BLaER1 (cell line): ENCODE data around the gene VTN.
"Not testable (repeated sequence)": the region's sequence is repeated elsewhere in the genome, so short reads cannot be mapped to it uniquely, and the experiment has no call there.

ENCODE experiments used
- H3K27ac ChIP-seq: shearing (Covaris generic); formaldehyde crosslinking; 2 replicates; pipeline ENCODE4 v1.8.1; 2022
- H3K27me3 ChIP-seq: shearing (Covaris generic); formaldehyde crosslinking; 2 replicates; pipeline ENCODE4 v1.8.1; 2022
- H3K36me3 ChIP-seq: shearing (Covaris generic); formaldehyde crosslinking; 2 replicates; pipeline ENCODE4 v1.8.1; 2022
- H3K4me1 ChIP-seq: shearing (Covaris generic); formaldehyde crosslinking; 2 replicates; pipeline ENCODE4 v1.8.1; 2022
- H3K4me2 ChIP-seq: shearing (Covaris generic); formaldehyde crosslinking; 2 replicates; pipeline ENCODE4 v1.8.1; 2022
- H3K4me3 ChIP-seq: shearing (Covaris generic); formaldehyde crosslinking; 2 replicates; pipeline ENCODE4 v1.8.1; 2022
- H3K9ac ChIP-seq: shearing (Covaris generic); formaldehyde crosslinking; 2 replicates; pipeline ENCODE4 v1.8.1; 2022
- H3K9me3 ChIP-seq: shearing (Covaris generic); formaldehyde crosslinking; 2 replicates; pipeline ENCODE4 v1.8.1; 2022
- H4K20me1 ChIP-seq: shearing (Covaris generic); formaldehyde crosslinking; 2 replicates; pipeline ENCODE4 v1.8.1; 2022
- Cebpa-rat ChIP-seq: shearing (Covaris generic); IDR thresholded peaks from 2 replicates; pipeline ENCODE4 v1.8.1; 2022

Gene VTN

DNA sequence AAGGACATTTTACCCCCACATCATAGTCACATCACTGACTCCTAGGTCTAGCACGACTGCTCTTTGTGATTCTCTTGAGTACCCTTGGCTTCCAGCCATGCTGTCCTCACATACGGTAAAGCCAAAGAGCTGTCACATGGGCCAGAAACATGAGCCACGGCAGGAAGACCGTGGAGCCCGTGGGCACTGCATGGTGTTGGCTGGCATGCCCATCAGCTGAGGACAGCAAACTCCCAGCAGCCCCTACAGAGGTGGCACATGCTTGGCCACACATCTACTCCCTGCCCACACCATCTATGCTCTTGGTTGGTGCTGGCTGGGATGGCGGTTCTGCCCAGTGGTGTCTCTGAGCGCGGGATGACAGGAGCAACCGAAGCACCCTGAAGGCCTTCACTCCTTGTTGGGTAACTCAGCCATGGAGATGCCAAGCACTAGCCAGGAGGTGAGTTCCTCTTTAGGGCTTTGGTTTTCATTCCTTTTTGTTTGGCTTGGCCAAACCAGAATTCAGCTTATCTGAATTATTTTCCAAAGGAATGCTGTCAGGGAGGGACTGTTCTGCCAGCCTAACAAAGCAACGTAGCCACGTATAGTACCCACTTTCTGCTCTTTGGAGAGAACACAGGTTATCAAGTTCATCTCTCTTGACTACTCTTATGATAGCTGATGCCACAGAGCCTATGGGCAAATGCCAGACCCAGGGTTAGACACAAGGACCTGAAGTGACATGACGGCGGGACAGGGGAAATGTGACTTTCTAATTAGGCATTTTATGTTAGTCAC is 24.5 kb downstream of the VTN start:
- H3K4me3 ChIP-seq, result no peak overlapping the region
- no peak overlapping the region for H3K27ac ChIP-seq
- peaks cover 38% of the 10 kb centered on the region for H4K20me1 ChIP-seq
- no peak overlapping the region for H3K9ac ChIP-seq
- peaks cover 99% of the 10 kb centered on the region for H3K36me3 ChIP-seq
- no peak for TF ChIP-seq Cebpa-rat
- no peak overlapping the region for H3K4me2 ChIP-seq
- no peaks in the 10 kb centered on the region for H3K9me3 ChIP-seq
- no peaks in the 10 kb centered on the region for H3K27me3 ChIP-seq
- H3K4me1 ChIP-seq, result no peaks in the 10 kb centered on the region

- no peak overlapping the region for H3K27ac ChIP-seq
- no peaks in the 10 kb centered on the region for H3K4me1 ChIP-seq
- peaks cover 42% of the 10 kb centered on the region for H4K20me1 ChIP-seq
- no peaks in the 10 kb centered on the region for H3K27me3 ChIP-seq
- no peaks in the 10 kb centered on the region for H3K9me3 ChIP-seq
- no peak overlapping the region for H3K4me2 ChIP-seq
- no peak for TF ChIP-seq Cebpa-rat
- H3K4me3 ChIP-seq, result no peak overlapping the region
- H3K36me3 ChIP-seq, result peaks cover 99% of the 10 kb centered on the region
- H3K9ac ChIP-seq, result no peak overlapping the region
Observed at GRCh38 chr17:28344435-28344901, 25.6 kb downstream of the VTN start.

DNA sequence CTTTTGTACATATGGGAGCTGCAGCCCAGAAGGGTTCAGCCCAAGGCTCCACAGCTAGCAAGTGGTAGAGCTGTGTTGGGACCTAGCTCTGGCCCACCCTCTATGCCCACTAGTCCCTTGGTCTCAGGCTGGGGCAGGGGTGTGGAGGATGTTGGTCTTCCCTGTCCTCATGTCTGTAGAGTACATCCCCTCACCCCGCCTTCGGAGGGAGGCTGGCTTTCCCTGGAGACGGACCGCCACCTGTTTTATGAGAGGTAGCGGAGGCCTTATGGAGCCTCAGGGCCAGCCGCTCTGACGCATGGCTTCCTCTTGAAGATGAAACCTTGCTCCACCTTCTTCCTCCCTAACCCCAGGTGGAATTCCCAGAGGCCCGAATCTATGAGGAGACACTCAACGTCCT is 26.1 kb downstream of the VTN start:
- peaks cover 46% of the 10 kb centered on the region for H4K20me1 ChIP-seq
- H3K27ac ChIP-seq, result no peak overlapping the region
- H3K4me3 ChIP-seq, result no peak overlapping the region
- H3K27me3 ChIP-seq, result no peaks in the 10 kb centered on the region
- TF ChIP-seq Cebpa-rat, result no peak
- H3K4me2 ChIP-seq, result no peak overlapping the region
- peaks cover 99% of the 10 kb centered on the region for H3K36me3 ChIP-seq
- no peaks in the 10 kb centered on the region for H3K4me1 ChIP-seq
- no peak overlapping the region for H3K9ac ChIP-seq
- no peaks in the 10 kb centered on the region for H3K9me3 ChIP-seq

- H3K9ac ChIP-seq, result no peak overlapping the region
- H3K36me3 ChIP-seq, result peaks cover 96% of the 10 kb centered on the region
- H3K4me3 ChIP-seq, result no peak overlapping the region
- peaks cover 51% of the 10 kb centered on the region for H4K20me1 ChIP-seq
- no peaks in the 10 kb centered on the region for H3K4me1 ChIP-seq
- no peaks in the 10 kb centered on the region for H3K27me3 ChIP-seq
- no peak overlapping the region for H3K27ac ChIP-seq
- H3K4me2 ChIP-seq, result no peak overlapping the region
- TF ChIP-seq Cebpa-rat, result no peak
- H3K9me3 ChIP-seq, result no peaks in the 10 kb centered on the region
Observed at GRCh38 chr17:28343491-28343932, 26.6 kb downstream of the VTN start.

GRCh38 chr17:28342313-28342712 is 27.8 kb downstream of the VTN start:
- Histone ChIP-seq H3K27ac (no peak overlapping the region), H3K36me3 (peaks cover 88% of the 10 kb centered on the region), H3K9ac (no peak overlapping the region), H3K27me3 (no peaks in the 10 kb centered on the region), H3K4me2 (no peak overlapping the region), H3K4me3 (no peak overlapping the region), H4K20me1 (peaks cover 54% of the 10 kb centered on the region), H3K9me3 (no peaks in the 10 kb centered on the region), H3K4me1 (no peaks in the 10 kb centered on the region)
- no peak for TF ChIP-seq Cebpa-rat

GRCh38 chr17:28341516-28341915 is 28.6 kb downstream of the VTN start:
- Histone ChIP-seq H3K27me3 (no peaks in the 10 kb centered on the region), H4K20me1 (peaks cover 59% of the 10 kb centered on the region), H3K9ac (no peak overlapping the region), H3K4me3 (no peak overlapping the region), H3K4me1 (peaks cover 4% of the 10 kb centered on the region), H3K4me2 (no peak overlapping the region), H3K9me3 (no peaks in the 10 kb centered on the region), H3K27ac (no peak overlapping the region), H3K36me3 (peaks cover 80% of the 10 kb centered on the region)
- TF ChIP-seq Cebpa-rat, result no peak

- Histone ChIP-seq H3K36me3 (peaks cover 68% of the 10 kb centered on the region), H3K27me3 (no peaks in the 10 kb centered on the region), H3K4me2 (no peak overlapping the region), H3K9ac (no peak overlapping the region), H3K27ac (no peak overlapping the region), H4K20me1 (peaks cover 58% of the 10 kb centered on the region), H3K9me3 (no peaks in the 10 kb centered on the region), H3K4me1 (peaks cover 9% of the 10 kb centered on the region), H3K4me3 (no peak overlapping the region)
- no peak for TF ChIP-seq Cebpa-rat
Observed at GRCh38 chr17:28340374-28340773, 29.7 kb downstream of the VTN start.

DNA sequence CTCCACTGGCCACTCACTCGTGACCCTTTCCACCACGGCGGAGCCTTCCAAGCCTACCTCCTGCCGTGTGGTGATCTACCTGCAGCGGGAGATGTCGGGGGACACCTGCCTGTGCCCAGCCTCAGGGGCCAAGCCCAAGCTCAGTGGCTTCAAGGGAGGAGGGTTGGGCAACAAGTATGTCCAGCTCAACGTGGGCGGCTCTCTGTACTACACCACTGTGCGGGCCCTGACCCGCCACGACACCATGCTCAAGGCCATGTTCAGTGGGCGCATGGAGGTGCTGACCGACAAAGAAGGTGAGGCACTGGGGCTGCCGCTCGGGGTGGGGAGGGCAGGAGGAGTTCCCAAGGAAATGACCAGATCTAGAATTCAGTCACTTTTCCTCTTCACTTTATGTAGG is 30.7 kb downstream of the VTN start:
- H3K9ac ChIP-seq, result no peak overlapping the region
- no peaks in the 10 kb centered on the region for H3K9me3 ChIP-seq
- no peak overlapping the region for H3K4me2 ChIP-seq
- H3K4me1 ChIP-seq, result peaks cover 14% of the 10 kb centered on the region
- peaks cover 55% of the 10 kb centered on the region for H4K20me1 ChIP-seq
- H3K4me3 ChIP-seq, result no peak overlapping the region
- H3K27me3 ChIP-seq, result no peaks in the 10 kb centered on the region
- TF ChIP-seq Cebpa-rat, result no peak
- peaks cover 59% of the 10 kb centered on the region for H3K36me3 ChIP-seq
- H3K27ac ChIP-seq, result no peak overlapping the region

GRCh38 chr17:28338769-28339212 is 31.3 kb downstream of the VTN start:
- H3K27ac ChIP-seq, result not testable (repeated sequence)

GRCh38 chr17:28338056-28338768 is 31.9 kb downstream of the VTN start:
- H3K4me1 ChIP-seq, result peaks cover 25% of the 10 kb centered on the region
- H3K27me3 ChIP-seq, result no peaks in the 10 kb centered on the region
- no peak overlapping the region for H3K27ac ChIP-seq
- TF ChIP-seq Cebpa-rat, result no peak
- H3K4me2 ChIP-seq, result no peak overlapping the region
- no peak overlapping the region for H3K4me3 ChIP-seq
- no peak overlapping the region; the same call in 1 of the 2 replicates for H3K9ac ChIP-seq
- H3K36me3 ChIP-seq, result peaks cover 47% of the 10 kb centered on the region
- no peaks in the 10 kb centered on the region for H3K9me3 ChIP-seq
- peaks cover 56% of the 10 kb centered on the region for H4K20me1 ChIP-seq

More at GRCh38 chr17:28338769-28339212, 31.3 kb downstream of the VTN start:
- H4K20me1 ChIP-seq, result peaks cover 55% of the 10 kb centered on the region
- H3K36me3 ChIP-seq, result peaks cover 53% of the 10 kb centered on the region
- peaks cover 20% of the 10 kb centered on the region for H3K4me1 ChIP-seq
- H3K27me3 ChIP-seq, H3K9me3 ChIP-seq, H3K9ac ChIP-seq, H3K4me2 ChIP-seq, H3K4me3 ChIP-seq: not testable (repeated sequence)
